HEK293 (cell line): ENCODE measurements around the gene CHST14.

Experiments
- CTCF ChIA-PET: fragments of 350-600 bp; formaldehyde crosslinking; extraction: SDS; loops from one replicate; lab custom pipeline; 2021; ENCODE audit warnings: antibody characterized with exemption; lab: Yijun Ruan, JAX
- POLR2A ChIA-PET: fragments of 300-600 bp; formaldehyde crosslinking; extraction: SDS; loops from one replicate; lab custom pipeline; 2020; ENCODE audit warnings: antibody characterized with exemption, inconsistent platforms; lab: Yijun Ruan, JAX
- H3K27ac ChIP-seq: fragments of 200-500 bp; sonication (Bioruptor generic); 2 replicates; pipeline ENCODE4 v1.5.1; 2014; ENCODE audit warnings: low read depth, low read length, control low read depth, inconsistent platforms; ENCODE audit errors: extremely low read depth
- H3K36me3 ChIP-seq, 2 experiments: fragments of 200-500 bp in 1 of 2; sonication (Bioruptor generic) in 1 of 2; 1 replicate in 1 of 2; 2 replicates in 1 of 2; pipeline ENCODE4 v1.5.1; 2014 to 2017; ENCODE audit warnings: inconsistent platforms in 2 of 2, low read length in 2 of 2; ENCODE audit not compliant: control insufficient read depth in 2 of 2, insufficient read depth in 1 of 2
- H3K4me1 ChIP-seq: fragments of 200-500 bp; sonication (Bioruptor generic); 2 replicates; pipeline ENCODE4 v1.5.1; 2014; ENCODE audit warnings: mild to moderate bottlenecking, low read length, inconsistent platforms; ENCODE audit not compliant: control insufficient read depth, insufficient read depth
- H3K4me3 ChIP-seq: 2 replicates; pipeline ENCODE4 v1.5.1; 2011; ENCODE audit warnings: low read depth, mild to moderate bottlenecking, control low read depth, low read length, moderate library complexity
- H3K9me3 ChIP-seq: fragments of 200-500 bp; sonication (Bioruptor generic); 2 replicates; pipeline ENCODE4 v1.5.1; 2014; ENCODE audit warnings: low read depth, low read length, inconsistent platforms; ENCODE audit not compliant: control insufficient read depth, insufficient read depth
- BCL6B ChIP-seq: fragments of 450-650 bp; formaldehyde crosslinking; IDR thresholded peaks from 2 replicates; pipeline ENCODE4 v1.5.1; 2017; ENCODE audit warnings: missing biosample characterization, missing genetic modification characterization
- IKZF3 ChIP-seq: fragments of 450-650 bp; IDR thresholded peaks from 2 replicates; pipeline ENCODE4 v1.5.0; 2018; ENCODE audit warnings: missing biosample characterization, mild to moderate bottlenecking, missing genetic modification characterization, moderate library complexity
- KLF9 ChIP-seq: fragments of 450-650 bp; formaldehyde crosslinking; IDR thresholded peaks from 2 replicates; pipeline ENCODE4 v1.5.1; 2016; ENCODE audit warnings: missing biosample characterization, missing genetic modification characterization, low read depth
- PRDM2 ChIP-seq: fragments of 450-650 bp; formaldehyde crosslinking; IDR thresholded peaks from 2 replicates; pipeline ENCODE4 v1.5.1; 2016; ENCODE audit warnings: missing biosample characterization, missing genetic modification characterization, borderline replicate concordance
- ZBTB26 ChIP-seq: fragments of 450-650 bp; formaldehyde crosslinking; optimal IDR thresholded peaks from 2 replicates; pipeline ENCODE3; 2016; ENCODE audit warnings: missing biosample characterization, mild to moderate bottlenecking, missing genetic modification characterization
- ZBTB8A ChIP-seq: fragments of 450-650 bp; formaldehyde crosslinking; IDR thresholded peaks from 2 replicates; pipeline ENCODE4 v1.5.1; 2016; ENCODE audit warnings: missing biosample characterization, missing genetic modification characterization
- ZNF174 ChIP-seq: fragments of 450-650 bp; formaldehyde crosslinking; IDR thresholded peaks from 2 replicates; pipeline ENCODE4 v1.5.0; 2017; ENCODE audit warnings: missing biosample characterization, mild to moderate bottlenecking, missing genetic modification characterization
- ZNF18 ChIP-seq: fragments of 450-650 bp; formaldehyde crosslinking; IDR thresholded peaks from 2 replicates; pipeline ENCODE4 v1.5.1; 2016; ENCODE audit warnings: missing biosample characterization, missing genetic modification characterization
- ZNF280C ChIP-seq: fragments of 450-650 bp; formaldehyde crosslinking; IDR thresholded peaks from 2 replicates; pipeline ENCODE4 v1.5.1; 2016; ENCODE audit warnings: missing biosample characterization, missing genetic modification characterization
- ZNF366 ChIP-seq: fragments of 450-650 bp; formaldehyde crosslinking; conservative IDR thresholded peaks from 2 replicates; pipeline ENCODE4 v1.5.1; 2016; ENCODE audit warnings: missing biosample characterization, missing genetic modification characterization
- ZNF394 ChIP-seq: fragments of 450-650 bp; formaldehyde crosslinking; IDR thresholded peaks from 2 replicates; pipeline ENCODE4 v1.5.1; 2016; ENCODE audit warnings: missing biosample characterization, missing genetic modification characterization, mild to moderate bottlenecking, moderate library complexity, borderline replicate concordance
- ZNF513 ChIP-seq: fragments of 450-650 bp; IDR thresholded peaks from 2 replicates; pipeline ENCODE4 v1.5.1; 2018; ENCODE audit warnings: missing biosample characterization, missing genetic modification characterization
- ZNF571 ChIP-seq: fragments of 450-650 bp; formaldehyde crosslinking; IDR thresholded peaks from 2 replicates; pipeline ENCODE4 v1.5.0; 2017; ENCODE audit warnings: missing biosample characterization, missing genetic modification characterization
- ZNF600 ChIP-seq: fragments of 450-650 bp; formaldehyde crosslinking; IDR thresholded peaks from 2 replicates; pipeline ENCODE4 v1.5.1; 2016; ENCODE audit warnings: missing biosample characterization, missing genetic modification characterization
- ZNF624 ChIP-seq: fragments of 450-650 bp; formaldehyde crosslinking; IDR thresholded peaks from 2 replicates; pipeline ENCODE4 v1.5.1; 2017; ENCODE audit warnings: missing biosample characterization, missing genetic modification characterization
- ZNF701 ChIP-seq: fragments of 450-650 bp; formaldehyde crosslinking; IDR thresholded peaks from 2 replicates; pipeline ENCODE4 v1.5.1; 2016; ENCODE audit warnings: missing biosample characterization, missing genetic modification characterization
- ZSCAN18 ChIP-seq: fragments of 450-650 bp; formaldehyde crosslinking; IDR thresholded peaks from 2 replicates; pipeline ENCODE4 v1.5.1; 2016; ENCODE audit warnings: missing biosample characterization, missing genetic modification characterization

CHST14 gene

GRCh38 chr15:40448354-40448753, 22.4 kb upstream of the CHST14 start (continued):
- TF ChIP-seq ZNF280C (no peak), PRDM2 (no peak), ZNF624 (tag by site-specific recombination) (no peak), ZNF701 (tag by site-specific recombination) (no peak)
- TF ChIP-seq, all 188 proteins: peak for 0

GRCh38 chr15:40449275-40449674, 21.5 kb upstream of the CHST14 start:
- H3K27ac ChIP-seq: no peak overlapping the region
- no peak overlapping the region for H3K4me3 ChIP-seq
- no peaks in the 10 kb centered on the region for H3K36me3 ChIP-seq
- ChIA-PET CTCF (interaction anchor here (0.6 to 1.1 kb wide), 3 partner anchors 9 to 69 kb away, joined by 3 to 4 read pairs (median 3); partner anchors contain the start of gene BAHD1), POLR2A (no interaction called here)
- no peaks in the 10 kb centered on the region for H3K9me3 ChIP-seq
- peaks cover 12% of the 10 kb centered on the region for H3K4me1 ChIP-seq
- no peak for TF ChIP-seq ZSCAN18 (tag by site-specific recombination)
- no peak for TF ChIP-seq ZNF600
- no peak for TF ChIP-seq ZNF571 (tag by site-specific recombination)
- no peak for TF ChIP-seq KLF9 (tag by site-specific recombination)
- no peak for TF ChIP-seq ZNF18
- TF ChIP-seq IKZF3 (tag by site-specific recombination): no peak
- peak; percentile 22; the same call in 1 of the 2 replicates for TF ChIP-seq ZNF394 (tag by site-specific recombination)
- no peak for TF ChIP-seq ZBTB8A (tag by site-specific recombination)
- 0 out of 2 replicates have a peak, but pooled peaks have one; percentile 36 for TF ChIP-seq ZNF366 (tag by site-specific recombination)
- TF ChIP-seq ZNF174 (tag by site-specific recombination): no peak
- TF ChIP-seq ZBTB26 (tag by site-specific recombination): no peak
- 0 out of 2 replicates have a peak, but pooled peaks have one; percentile 33 for TF ChIP-seq ZNF513
- TF ChIP-seq BCL6B (tag by site-specific recombination): no peak
